Measurements from ENCODE around the gene FAM98A. TPM values are rescaled to one million over a fixed set of nuclear protein-coding genes. Genes with fewer than 3 reads are reported as not detected.

Gene FAM98A
- total RNA-seq, 2 experiments from 2014 or later = 20.1 to 21.6 TPM

- Mint-ChIP-seq H3K9me3 (no peaks in the 10 kb centered on the region), H3K4me3 (no peak overlapping the region), H3K36me3 (ENCODE audit: low read depth) (no peaks in the 10 kb centered on the region), H3K4me1 (ENCODE audit: low read depth) (no peaks in the 10 kb centered on the region), H3K27me3 (no peaks in the 10 kb centered on the region), H3K27ac (no peak overlapping the region)
- DNase-seq = no peak
- ChIA-PET CTCF (interaction anchor here (1.3 kb wide), 1 partner anchor 15 kb away, joined by 3 read pairs; no protein-coding TSS in a partner anchor), POLR2A (no interaction called here)
- Histone ChIP-seq H3K27me3 (ENCODE audit: control insufficient read depth in 1 of 2, insufficient read depth in 2 of 2, low read length in 2 of 2) (no peaks in the 10 kb centered on the region), H3K4me3 (ENCODE audit: low read length) (no peak overlapping the region), H3K36me3 (ENCODE audit: insufficient read depth, low read length) (no peaks in the 10 kb centered on the region), H3K9me3 (ENCODE audit: control insufficient read depth in 1 of 2, insufficient read depth in 1 of 2, low read length in 2 of 2) (no peaks in the 10 kb centered on the region), H3K27ac (ENCODE audit: low read depth in 1 of 2, low read length in 2 of 2) (no peak overlapping the region), H3K4me1 (ENCODE audit: insufficient read depth, low read length) (no peaks in the 10 kb centered on the region)
- no peak for ATAC-seq (ENCODE audit: poor library complexity)
- no peak for TF ChIP-seq CTCF (IDR thresholded peaks at IDR 0.05)
- intact Hi-C loops (cut with DNase I, micrococcal nuclease) = no loop called here
Observed at GRCh38 chr2:33636001-33636400, 36.9 kb upstream of the FAM98A start.

- Mint-ChIP-seq H3K4me1 (ENCODE audit: low read depth) (no peaks in the 10 kb centered on the region), H3K4me3 (no peak overlapping the region), H3K27me3 (no peaks in the 10 kb centered on the region), H3K36me3 (ENCODE audit: low read depth) (no peaks in the 10 kb centered on the region), H3K9me3 (no peaks in the 10 kb centered on the region), H3K27ac (no peak overlapping the region)
- TF ChIP-seq CTCF (IDR thresholded peaks at IDR 0.05) = no peak
- H3K36me3 ChIP-seq (ENCODE audit: insufficient read depth, low read length) = no peaks in the 10 kb centered on the region
- no peak overlapping the region for H3K4me3 ChIP-seq (ENCODE audit: low read length)
- ChIA-PET CTCF (no interaction called here), POLR2A (no interaction called here)
- no peak overlapping the region for H3K27ac ChIP-seq (ENCODE audit: low read depth in 1 of 2, low read length in 2 of 2)
- ATAC-seq (ENCODE audit: poor library complexity) (no peak), DNase-seq (no peak)
- no peaks in the 10 kb centered on the region for H3K27me3 ChIP-seq (ENCODE audit: control insufficient read depth in 1 of 2, insufficient read depth in 2 of 2, low read length in 2 of 2)
- H3K9me3 ChIP-seq (ENCODE audit: control insufficient read depth in 1 of 2, insufficient read depth in 1 of 2, low read length in 2 of 2) = no peaks in the 10 kb centered on the region
- intact Hi-C loops (cut with DNase I, micrococcal nuclease) = no loop called here
- H3K4me1 ChIP-seq (ENCODE audit: insufficient read depth, low read length) = no peaks in the 10 kb centered on the region
Observed at GRCh38 chr2:33634261-33634910, 35.3 kb upstream of the FAM98A start.

- Histone ChIP-seq H3K36me3 (ENCODE audit: insufficient read depth, low read length) (no peaks in the 10 kb centered on the region), H3K9me3 (ENCODE audit: control insufficient read depth in 1 of 2, insufficient read depth in 1 of 2, low read length in 2 of 2) (no peaks in the 10 kb centered on the region), H3K4me3 (ENCODE audit: low read length) (no peak overlapping the region), H3K27me3 (ENCODE audit: control insufficient read depth in 1 of 2, insufficient read depth in 2 of 2, low read length in 2 of 2) (no peaks in the 10 kb centered on the region), H3K27ac (ENCODE audit: low read depth in 1 of 2, low read length in 2 of 2) (no peak overlapping the region), H3K4me1 (ENCODE audit: insufficient read depth, low read length) (no peaks in the 10 kb centered on the region)
- Mint-ChIP-seq H3K4me1 (ENCODE audit: low read depth) (no peaks in the 10 kb centered on the region), H3K27me3 (no peaks in the 10 kb centered on the region), H3K36me3 (ENCODE audit: low read depth) (no peaks in the 10 kb centered on the region), H3K27ac (no peak overlapping the region), H3K9me3 (no peaks in the 10 kb centered on the region), H3K4me3 (no peak overlapping the region)
- intact Hi-C loops (cut with DNase I, micrococcal nuclease) = no loop called here
- ATAC-seq (ENCODE audit: poor library complexity) = no peak
- no peak for DNase-seq
- CTCF ChIA-PET = no interaction called here
- no peak for TF ChIP-seq CTCF (IDR thresholded peaks at IDR 0.05)
- POLR2A ChIA-PET = no interaction called here
Observed at GRCh38 chr2:33633315-33633714, 34.2 kb upstream of the FAM98A start.
